Central memory CD4-positive, alpha-beta T cell (primary cell): ENCODE measurements around the gene USP53.
"Not testable (repeated sequence)": the region's sequence is repeated elsewhere in the genome, so short reads cannot be mapped to it uniquely, and the experiment has no call there.

Experiments used
- DNase-seq: peaks from one replicate; pipeline ENCODE4 v3.0.0; 2022

Gene USP53

DNA sequence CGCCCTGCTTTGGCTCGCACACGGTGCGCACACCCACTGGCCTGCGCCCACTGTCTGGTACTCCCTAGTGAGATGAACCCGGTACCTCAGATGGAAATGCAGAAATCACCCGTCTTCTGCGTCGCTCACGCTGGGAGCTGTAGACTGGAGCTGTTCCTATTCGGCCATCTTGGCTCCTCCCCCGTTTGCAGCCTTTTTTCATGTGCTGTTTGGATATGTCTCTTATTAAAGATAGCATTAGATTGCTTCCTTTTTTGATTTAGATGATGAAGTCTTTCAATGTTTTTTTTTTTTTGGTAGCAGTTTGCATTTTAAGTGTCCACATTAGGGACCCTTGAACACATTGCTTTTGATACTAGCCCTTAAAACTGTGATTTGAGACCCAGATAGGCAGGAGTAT is 67.4 kb downstream of the USP53 start:
- not testable (repeated sequence) for DNase-seq

DNA sequence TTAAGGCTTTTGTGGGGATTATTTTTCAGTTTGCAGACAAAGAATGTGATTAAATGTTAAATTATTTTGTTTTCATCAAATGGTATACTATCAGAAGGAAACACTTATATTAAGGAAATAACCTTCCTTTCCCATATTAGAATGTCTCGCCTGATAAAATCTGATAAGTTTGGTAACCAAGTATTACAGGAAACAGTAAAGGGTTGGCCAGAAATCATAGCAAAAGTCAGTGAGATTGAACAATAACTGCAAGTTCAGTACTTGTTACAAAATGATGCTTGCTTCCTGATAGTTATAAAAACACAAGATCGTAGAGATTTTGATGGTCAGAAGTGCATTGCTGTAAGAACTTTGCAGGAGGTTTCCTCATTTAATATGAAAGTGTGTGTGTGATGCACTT is 68.9 kb downstream of the USP53 start:
- DNase-seq: no peak

DNA sequence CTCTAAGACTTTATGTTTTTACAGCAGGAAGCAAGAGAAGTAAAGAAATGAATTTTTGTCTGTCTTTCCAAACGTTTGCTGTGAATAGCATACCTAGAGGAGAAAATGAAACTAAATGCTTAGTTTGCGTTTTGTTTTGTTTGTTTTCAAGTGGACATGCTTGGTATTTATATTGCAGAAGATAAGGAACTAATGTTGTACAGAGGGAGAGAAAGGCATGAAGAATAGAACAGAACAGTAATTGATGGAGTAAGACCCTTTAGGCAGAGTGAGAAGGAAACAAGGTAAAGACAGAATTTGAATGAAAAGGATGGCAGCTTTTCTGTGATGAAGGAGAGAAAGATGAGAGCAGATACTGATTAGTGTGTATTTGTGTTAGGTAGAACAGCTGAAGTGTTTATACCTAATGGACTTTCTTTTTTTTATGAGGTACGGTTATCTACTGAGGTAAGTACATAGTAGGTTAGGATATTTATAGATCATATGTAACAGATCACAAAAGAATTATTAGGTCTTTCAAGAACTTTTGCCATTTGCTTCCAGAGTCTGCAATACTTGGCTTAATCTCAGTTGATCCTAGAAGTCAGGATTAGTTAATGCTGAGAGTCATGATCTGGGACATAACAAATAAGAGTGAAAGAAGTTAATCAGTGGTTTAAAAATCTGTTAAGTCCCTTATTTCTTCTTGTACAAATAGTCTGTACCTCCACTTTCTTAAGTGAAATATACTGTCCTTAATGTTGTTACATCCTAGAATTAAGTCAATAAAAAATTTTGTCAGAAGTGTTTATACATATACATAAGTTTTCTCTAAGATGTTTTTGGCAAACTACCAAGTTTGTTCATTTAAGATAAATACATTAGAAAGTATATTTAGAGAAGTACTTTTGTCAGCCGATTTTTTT is 72.6 kb downstream of the USP53 start:
- no peak for DNase-seq

DNA sequence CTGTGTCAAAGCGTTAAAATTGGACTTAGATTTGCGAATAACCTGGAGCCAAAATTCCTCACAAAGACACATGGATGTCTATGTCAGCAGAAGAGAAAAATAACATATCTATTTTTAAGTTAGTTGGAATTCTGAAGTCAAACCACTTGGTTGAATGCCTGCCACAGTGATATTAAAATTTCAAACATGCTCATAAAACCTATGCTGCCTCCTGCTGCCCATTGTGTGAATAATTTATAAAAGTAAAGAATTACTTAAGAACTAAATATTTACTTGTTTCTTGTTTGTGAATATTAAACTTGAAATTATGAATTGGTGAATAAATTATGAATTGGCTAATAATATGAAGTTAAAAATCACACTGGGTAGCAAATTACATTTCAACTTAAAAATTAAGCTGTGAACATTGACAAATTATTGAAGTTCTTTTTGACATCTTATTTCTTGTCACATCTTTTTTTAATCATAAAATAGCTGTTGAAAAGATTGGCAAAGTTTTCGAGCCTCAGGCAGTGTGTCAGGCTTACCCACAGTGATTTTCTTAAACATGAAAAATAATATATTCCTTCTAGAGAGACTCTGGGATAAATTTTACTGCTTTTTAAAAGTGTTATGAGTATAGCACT is 74.0 kb downstream of the USP53 start:
- peak; percentile 42 for DNase-seq

DNA sequence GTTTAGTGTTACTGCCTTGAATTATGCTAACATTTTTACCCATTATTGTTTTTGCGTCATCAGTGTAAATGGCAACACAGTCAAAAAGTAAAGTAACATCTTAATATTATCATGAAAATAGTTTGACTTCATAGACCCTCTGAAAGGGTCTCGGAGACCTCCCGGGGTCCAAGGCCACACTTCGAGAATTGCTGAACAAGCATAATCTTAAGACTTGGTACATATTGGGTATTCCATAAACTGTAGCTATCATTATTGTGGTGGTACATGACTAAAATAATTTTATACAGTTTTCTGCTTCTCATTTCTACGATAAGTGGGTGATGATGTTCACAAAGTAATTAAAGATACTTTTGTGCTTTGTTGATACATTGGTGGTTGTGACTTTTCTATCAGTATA is 76.8 kb downstream of the USP53 start:
- no peak for DNase-seq

DNA sequence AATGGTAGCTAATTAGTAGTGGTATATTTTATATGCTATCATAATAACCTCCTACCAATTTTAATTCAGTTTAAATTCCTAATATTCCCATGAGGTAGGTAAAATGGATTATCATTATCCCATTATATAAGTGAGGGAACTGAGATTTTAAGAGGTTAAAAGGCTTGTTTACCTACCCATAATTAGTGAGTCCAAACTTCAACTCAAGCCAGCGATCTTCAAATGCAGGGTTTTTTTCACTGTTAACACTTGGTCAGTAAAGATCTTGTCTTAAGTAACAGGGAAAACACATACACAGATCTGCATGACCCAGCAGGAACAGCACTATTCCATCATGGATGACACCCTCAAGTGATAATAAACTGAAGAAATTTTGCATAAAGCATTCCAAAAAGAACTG is 78.1 kb downstream of the USP53 start:
- DNase-seq: no peak

DNA sequence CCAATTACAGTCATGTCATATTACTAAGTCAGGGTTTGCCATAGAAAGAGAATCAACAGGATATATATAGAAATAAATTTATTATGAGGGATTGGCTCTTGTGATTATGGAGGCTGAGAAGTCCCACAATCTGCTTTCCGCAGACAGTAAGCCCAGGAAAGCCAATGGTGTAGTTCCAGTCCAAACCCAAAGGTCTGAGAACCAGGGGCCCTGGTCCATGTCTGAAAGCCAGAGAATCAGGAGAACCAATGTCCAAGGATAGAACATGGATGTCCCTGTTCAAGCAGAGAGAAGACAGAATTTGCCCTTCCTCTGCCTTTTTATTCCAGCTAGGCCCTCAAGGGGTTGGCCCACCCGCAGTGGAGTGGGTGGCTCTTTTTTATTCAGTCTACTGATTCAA is 83.8 kb downstream of the USP53 start:
- DNase-seq: no peak

DNA sequence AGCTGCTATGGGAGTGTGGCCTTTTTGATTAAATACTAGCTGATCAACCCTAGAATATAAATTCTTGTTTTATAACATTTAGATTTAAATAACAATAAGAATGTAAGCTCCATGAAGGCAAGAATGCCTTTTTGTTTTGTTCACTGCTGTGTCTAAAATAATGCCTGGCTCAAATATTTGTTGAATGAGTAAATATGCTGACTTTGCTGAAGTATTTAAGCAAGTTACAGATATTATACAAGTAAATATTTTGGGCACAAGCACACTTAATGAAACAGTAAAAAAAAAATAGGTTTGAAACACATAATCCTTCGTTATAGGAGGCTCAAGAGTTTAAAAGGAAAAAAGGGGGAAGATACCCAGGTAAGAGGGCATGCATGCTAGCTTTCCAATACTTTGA is 85.3 kb downstream of the USP53 start:
- DNase-seq: no peak

DNA sequence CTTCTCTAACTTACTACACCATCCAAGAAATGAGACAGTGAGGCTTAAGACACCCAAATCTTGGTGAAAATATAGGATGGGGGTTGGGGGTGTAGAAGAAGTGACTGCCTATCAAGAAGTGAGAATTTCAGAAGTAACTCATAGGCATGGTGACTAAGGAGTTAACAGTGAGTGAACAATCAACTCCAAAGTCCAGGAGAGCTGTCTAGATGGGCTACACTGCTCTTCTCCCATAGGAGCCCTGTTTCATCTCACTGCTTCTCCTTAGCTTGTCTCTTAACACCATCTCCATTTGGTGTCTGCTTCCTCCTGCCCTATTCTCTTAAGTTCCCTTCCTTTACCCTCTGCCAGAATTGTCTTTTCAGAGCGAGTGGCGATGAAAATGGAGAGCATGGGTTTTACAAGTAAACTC is 86.8 kb downstream of the USP53 start:
- no peak for DNase-seq

DNA sequence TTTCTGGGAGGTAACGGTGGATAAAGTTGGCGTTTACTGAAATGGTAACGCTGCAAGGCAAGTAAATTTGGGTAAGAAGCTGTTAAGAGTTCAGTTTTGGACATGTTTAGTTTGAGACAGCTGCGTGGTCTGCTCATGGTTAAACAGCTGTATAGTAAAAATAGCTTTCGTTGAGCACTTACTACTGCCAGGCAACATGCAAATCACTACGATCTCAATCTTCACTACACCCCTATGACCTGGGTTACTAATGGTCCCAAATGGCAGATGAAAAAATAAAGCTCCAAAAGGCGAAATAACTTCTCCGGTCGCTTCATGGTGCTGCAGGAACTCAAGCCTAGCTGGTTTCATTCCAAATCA is 87.2 kb downstream of the USP53 start:
- DNase-seq: no peak

DNA sequence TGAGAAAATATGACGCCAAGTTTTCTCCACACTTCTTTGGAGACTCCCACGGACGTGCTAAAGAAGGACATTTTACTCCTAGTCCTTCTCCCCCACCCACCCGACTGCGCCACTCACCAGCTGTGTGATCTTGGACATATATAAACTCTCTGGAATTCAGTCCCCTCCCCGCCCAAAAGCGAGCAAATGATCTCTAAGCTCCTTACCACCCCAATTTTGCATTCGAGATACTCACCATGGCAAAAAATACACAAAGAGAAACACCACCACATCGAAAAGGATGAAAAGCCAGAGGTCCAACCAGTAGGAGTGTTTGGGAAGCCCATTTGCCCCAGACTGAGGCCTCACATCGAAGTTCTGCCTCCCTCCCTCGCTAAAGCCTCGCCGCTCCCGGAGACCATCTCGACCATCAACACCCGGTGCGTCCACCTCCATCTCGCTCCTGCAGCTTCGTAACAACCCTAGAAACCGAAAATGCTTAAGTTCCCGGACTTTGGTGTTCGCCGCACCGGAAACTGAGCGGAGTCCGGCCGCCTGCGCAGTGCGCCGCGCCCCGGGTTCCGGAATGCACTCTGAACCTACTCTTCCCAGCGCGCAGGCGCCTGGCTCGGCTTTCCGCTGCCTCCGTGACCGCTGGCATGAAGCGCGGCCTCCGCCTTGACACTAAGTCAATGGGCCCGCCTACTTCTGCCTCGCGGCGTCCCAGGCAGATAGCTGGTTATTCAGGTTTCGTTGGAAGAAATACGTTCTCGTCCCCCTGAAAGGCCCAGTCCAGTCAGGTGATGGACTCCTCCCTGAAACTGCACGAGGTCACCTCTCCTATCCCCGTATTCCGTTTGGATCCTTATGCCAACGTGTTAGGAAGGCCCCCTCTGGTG is 87.8 kb downstream of the USP53 start:
- DNase-seq: peak; percentile 89

DNA sequence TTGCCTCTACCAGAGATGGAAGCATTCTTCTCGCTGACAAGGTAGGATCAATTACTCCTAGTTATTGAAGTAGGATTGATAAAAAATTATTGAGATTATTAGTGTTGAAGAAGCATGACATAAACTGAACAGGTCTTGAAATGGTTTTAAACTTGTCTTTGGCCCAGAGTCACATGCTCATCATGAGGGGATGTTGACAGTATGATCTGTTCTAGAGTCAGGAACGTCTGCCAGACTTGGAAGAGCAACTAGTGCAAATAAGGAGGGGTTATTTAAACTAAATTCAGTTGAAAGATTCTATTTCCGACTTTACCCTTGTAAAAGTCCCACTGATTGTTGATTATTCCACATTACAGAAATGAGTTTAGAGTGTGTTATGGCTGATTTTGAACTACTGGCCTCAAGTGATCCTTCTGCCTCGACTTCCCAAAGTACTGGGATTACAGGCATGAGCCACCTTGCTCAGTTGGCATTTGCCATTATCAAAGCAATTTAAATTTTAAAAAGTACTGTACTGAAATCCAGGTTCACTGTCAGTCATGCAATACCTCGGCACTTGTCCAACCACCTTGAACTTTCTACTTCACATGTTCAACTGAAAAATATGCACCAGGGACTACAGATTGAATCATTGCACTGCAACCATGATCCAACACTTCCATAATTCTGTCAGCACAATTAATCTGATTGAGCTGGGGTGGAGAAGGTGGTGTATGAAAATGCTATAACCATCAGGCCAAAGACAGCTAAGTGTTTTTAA is 89.7 kb downstream of the USP53 start:
- DNase-seq: no peak

DNA sequence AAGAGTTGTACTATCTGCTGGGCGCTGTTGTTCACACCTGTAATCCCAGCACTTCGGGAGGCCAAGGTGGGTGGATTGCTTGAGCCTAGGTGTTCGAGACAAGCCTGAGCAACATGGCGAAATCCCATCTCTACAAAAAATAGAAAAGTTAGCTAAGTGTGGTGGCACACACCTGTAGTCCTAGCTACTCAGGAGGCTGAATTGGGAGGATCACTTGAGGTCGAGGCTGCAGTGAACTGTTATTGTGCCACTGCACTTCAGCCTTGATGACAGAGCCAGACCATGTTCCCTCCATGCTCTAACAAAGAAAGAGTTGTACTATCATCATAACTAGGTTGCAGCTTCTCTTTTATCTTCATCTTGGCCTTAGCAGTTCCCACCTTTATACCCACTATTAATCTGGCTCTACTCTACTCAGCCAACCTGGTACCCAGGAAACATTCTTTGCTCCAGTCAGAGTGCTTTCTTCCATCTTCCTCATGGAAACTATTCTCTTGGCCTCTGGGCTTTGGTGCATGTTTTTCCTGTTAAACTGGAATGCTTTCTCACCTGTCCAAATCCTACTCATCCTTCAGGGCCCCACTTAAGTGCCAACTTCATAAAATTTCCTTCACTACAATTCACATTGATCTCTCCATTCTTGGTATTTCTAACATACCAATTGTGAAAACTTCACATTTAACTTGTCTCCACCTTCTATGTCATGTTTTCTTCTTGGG is 91.2 kb downstream of the USP53 start:
- no peak for DNase-seq

DNA sequence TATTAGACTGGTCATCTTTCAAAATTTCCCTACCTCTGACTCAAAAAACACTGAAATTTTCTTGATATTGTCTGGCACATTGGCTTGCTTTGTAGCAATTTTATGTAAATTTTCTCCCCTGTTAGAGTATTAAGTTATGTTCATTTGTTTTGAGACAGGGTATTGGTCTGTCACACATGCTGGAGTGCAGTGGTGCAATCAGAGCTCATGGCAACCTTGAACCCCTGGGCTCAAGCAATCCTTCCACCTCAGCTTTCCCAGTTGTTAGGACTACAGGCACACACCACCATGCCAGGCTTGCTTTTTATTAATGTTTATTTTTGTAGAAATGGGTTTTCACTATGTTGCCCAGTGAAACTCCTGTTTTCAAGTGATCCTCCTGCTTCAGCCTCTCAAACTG is 91.9 kb downstream of the USP53 start:
- DNase-seq: no peak

DNA sequence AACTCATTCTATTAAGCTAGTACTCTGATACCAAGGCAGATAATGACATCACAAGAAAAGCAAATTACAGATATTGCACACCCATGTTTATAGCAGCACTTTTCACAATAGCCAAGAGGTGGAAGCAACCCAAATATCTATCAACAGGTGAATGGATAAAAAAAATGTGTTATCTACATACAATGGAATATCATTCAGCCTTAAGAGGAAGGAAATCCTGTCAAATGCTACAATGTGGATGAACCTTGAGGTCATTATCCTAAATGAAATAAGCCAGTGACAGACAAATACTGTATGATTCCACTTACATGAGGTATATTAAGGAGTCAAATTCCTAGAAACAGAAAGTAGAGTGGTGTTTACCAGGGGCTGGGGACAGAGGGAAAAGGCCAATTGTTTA is 95.1 kb downstream of the USP53 start:
- no peak for DNase-seq

DNA sequence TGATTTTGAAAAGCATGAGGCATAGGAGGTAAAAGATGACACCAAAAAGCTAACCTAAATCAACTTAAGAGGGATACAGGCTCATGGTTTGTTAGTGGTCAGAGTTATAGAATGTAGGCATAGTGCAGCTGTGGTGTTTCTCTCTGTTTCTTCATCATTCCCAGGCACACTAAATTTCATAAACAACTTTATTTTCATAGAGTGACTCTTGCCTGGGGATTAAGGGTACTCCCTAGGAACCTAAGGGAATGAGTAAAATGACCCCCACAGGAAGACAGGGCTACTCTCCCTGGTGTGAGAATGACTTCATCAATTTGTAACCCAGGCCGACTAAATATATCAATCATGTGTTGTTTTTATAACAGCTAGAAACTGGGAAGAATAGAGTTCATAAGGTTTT is 98.3 kb downstream of the USP53 start:
- no peak for DNase-seq

DNA sequence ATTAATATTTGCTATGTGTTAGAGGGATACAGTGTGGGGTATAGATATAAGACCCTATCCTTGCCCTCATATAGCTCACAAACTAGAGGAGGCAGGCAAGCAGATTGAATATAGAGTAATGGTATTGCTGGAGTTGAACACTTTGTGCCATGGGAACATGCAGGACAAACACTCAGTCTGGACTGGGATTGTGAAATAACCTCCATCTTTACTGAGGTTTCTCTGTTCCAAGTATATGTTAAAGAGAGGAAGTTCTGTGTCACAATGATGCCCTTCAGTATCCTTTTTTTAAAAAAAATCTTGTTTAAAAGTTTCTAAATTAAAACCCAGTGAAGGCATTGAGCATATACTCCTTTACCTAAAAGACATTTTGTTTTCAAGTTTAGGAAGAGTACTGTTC is 100.7 kb downstream of the USP53 start:
- no peak for DNase-seq

DNA sequence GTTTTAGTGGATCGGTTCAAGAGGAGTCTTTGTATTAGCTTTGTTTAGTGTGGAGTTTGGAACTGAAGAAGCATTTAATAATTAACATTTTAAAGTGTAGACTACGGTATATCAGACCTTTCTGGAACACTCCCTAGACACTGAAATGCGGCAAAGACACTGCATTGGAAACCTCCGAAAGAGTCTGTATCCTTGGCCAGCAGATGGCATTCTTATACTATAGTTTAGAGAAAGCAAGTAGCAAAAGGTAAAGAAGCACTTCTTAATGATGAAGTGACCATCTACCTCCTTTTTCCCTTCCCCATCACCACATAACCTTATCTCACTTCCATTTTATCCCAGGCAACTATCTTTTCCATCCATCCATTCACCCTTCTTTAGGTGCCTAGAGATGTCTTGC is 101.8 kb downstream of the USP53 start:
- DNase-seq: peak; percentile 30

DNA sequence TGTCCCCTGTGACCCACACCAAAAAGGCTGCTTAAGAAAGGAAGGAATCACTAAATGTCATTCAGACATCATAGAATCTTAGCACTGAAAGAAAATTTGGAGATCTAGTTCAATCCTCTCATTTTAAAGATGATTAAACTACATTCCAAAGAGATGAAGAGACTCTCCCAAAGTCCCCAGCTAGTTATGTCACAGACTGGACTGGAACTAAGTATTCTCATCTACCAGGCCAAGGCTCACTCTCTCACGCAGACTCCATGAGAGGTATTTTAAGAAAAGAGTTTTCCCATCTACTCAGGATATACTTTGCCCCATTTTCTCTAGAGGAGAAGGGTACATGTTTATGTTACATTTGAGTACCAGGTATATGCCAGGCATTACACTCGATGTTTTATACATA is 102.5 kb downstream of the USP53 start:
- DNase-seq: no peak

DNA sequence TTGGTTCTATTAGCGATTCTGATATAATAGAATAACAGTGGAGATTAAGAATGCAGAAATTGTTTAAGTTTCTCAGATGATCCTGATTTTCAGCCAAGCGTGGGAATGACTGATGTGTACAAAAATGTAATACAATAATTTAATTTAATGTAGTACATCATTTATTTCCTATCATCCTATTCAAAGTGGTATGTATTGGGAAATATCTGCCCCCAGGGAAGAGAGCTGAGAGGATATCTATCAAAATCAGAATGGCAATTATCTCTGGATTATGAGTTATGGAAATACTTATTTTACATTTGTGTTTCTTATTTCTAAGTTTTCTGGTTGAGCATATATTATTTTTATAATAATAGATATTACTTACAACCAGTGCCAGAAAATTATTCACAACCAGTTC is 105.5 kb downstream of the USP53 start:
- DNase-seq: no peak

DNA sequence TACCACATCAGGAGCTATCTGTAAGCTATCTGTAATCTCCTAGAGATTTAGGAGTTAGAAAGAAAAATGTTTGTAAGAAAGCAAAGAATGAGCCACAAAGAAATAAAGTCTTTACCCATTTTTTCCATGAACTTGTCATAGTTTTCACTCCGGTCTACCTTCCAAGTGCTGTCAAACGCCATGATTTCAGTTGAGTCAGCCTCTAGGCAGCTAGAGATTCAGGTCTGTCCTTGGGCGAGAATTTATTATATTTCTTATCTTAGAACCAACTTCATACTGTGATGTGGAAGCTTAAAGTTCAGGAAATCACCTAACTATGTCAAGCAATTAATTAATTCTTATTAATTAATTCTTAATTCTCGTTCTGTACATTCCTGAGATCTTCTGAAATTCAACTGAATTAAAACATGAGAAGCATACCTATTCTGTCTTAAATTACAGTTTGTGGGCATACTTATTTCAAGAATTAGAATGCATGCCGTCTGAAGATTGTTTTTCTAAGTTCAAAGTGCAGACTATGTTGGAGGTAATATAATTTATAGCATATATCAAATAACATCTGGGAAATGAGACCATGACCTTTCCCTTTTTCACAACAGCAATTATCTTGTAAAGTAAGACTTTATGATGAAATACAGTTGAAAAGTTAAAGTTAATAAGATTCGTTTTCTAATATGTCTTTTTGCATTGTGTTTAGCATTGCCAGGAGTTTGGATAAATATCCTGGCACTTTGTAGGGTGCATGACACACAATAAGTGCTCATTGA is 109.6 kb downstream of the USP53 start, which contains the start of gene FABP2:
FABP2 (minus strand) TSS at position 218 of the 767 bp plus-strand sequence; CDS start at position 182, 36 bp downstream.
- no peak for DNase-seq
